ENCODE measurements around the gene PCSK6. TPM values are rescaled to one million over a fixed set of nuclear protein-coding genes. Genes with fewer than 3 reads are reported as not detected.

PCSK6 gene
- total RNA-seq, 2 experiments from 2014 or later, result 2.7 to 3.0 TPM

DNA sequence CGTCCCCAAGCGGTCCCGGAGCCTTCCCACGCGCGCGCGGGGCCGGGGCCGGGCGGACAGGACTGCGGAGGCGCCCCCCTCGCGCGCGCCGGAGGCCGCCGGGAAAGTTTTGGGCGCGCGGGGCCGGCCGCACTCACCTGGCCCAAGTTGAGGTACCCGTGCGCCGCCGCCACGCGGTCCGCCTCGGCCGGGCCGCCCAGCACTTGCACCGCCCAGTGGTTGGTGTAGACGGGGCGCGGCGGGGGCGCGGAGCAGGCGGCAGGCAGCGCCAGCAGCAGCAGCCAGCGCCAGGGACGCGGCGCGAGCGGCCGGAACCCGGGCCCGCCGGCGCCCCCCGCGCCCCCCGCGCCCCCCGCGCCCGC is 289 bp downstream of the PCSK6 start:
- Mint-ChIP-seq H3K4me3 (no peak overlapping the region), H3K27ac (no peak overlapping the region), H3K27me3 (peaks cover 37% of the 10 kb centered on the region), H3K9me3 (no peaks in the 10 kb centered on the region), H3K4me1 (ENCODE audit: low read depth) (peaks cover 2% of the 10 kb centered on the region), H3K36me3 (ENCODE audit: low read depth) (no peaks in the 10 kb centered on the region)
- DNase-seq (peak; percentile 49), ATAC-seq (peak; percentile 74)
- intact Hi-C loops (cut with micrococcal nuclease), result no loop called here
- POLR2A ChIA-PET, result no interaction called here
- CTCF ChIA-PET, result no interaction called here
- no peak for TF ChIP-seq CTCF (IDR thresholded peaks at IDR 0.05)

DNA sequence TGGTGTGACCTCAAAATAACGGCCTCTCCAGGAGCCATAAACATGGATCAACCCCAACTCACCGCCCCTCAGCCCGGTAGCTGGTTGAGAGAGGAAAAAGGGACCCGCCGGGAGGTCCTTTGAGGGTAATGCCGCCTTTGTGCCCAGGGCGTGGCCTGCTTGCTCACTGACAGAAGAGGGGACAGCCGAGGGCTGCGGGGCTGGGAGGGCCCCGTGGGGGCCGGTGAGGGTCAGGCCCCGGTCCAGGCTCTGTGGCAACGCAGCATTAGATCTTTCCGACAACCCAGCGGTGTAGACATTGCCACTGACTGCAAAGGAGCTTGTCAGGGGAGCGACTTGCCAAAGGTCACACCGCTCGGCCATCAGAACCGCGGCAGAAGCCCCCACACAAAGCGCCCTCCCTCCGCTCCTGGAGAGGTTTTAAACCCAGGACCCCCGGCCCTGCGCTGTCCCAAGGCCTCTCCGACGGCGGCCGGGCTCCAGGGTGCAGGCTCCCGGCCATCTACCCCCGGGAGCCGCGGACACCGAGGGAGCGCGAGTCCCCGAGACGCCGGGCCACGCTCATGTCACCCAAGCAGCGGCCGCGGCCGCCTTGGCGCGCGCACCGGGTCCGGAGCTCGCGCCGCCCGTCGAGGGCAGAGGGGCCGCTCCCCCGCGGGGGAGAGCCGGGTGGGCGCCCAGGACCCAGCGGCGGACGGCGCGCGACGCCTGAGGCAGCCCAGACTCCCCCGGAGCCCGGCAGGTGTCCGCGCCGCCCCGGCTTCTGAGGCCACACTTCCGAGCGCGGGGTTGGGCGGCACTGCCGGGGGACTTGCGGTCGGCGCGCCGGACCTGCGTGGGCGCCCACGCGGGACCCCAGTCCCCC is 975 bp downstream of the PCSK6 start:
- Mint-ChIP-seq H3K4me1 (ENCODE audit: low read depth) (peaks cover 2% of the 10 kb centered on the region), H3K36me3 (ENCODE audit: low read depth) (no peaks in the 10 kb centered on the region), H3K27me3 (peaks cover 39% of the 10 kb centered on the region), H3K9me3 (no peaks in the 10 kb centered on the region), H3K4me3 (peak overlapping the region; percentile 48), H3K27ac (no peak overlapping the region)
- DNase-seq (no peak), ATAC-seq (no peak)
- no peak for TF ChIP-seq CTCF (IDR thresholded peaks at IDR 0.05)
- POLR2A ChIA-PET, result no interaction called here
- intact Hi-C loops (cut with micrococcal nuclease), result no loop called here
- CTCF ChIA-PET, result no interaction called here

DNA sequence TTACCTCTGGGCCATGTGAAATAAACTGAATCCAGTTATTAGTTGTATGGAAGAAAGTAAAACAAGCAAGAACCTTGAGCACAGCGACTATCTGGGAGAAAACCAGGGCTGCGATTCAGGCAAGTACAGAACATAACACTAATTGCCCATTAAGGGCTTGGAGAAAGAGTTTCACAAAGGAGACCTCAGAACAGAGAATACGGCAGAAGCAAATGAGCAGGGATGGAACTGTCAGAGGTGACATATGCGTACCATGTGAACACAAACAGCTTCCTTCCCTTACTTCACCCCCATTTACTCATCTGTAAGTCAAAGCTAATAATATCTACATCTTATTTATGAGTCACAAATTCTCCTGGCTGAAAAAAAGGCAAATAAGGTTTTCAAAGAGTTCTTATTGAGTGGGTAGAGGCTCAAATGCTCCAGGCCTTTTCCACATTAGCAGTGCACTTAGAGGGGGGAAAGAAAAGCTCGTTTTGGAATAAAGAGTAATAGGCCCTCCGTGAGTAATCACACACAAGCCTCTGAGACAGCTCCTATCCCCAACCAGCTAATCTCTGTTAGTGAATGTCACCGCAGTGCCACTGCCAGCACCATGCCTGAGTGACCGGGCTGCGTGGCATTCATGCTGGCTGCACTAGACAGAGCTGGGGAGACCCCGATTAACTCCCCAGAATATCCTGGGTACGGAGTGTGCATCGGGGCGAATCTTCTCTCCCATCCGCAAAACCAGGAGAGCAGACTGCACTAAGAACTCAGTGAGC is 2.6 kb downstream of the PCSK6 start:
- Mint-ChIP-seq H3K36me3 (ENCODE audit: low read depth) (no peaks in the 10 kb centered on the region), H3K27ac (no peak overlapping the region), H3K9me3 (no peaks in the 10 kb centered on the region), H3K4me1 (ENCODE audit: low read depth) (peaks cover 2% of the 10 kb centered on the region), H3K4me3 (no peak overlapping the region), H3K27me3 (peaks cover 36% of the 10 kb centered on the region)
- no peak for ATAC-seq
- intact Hi-C loops (cut with micrococcal nuclease), result no loop called here
- ChIA-PET POLR2A (no interaction called here), CTCF (interaction anchor here (0.7 to 1.1 kb wide), 2 partner anchors 9 to 187 kb away, joined by 3 read pairs; no protein-coding TSS in a partner anchor)
- DNase-seq, result no peak
- TF ChIP-seq CTCF (IDR thresholded peaks at IDR 0.05), result no peak

GRCh38 chr15:101483462-101483861 is 6.0 kb downstream of the PCSK6 start:
- ATAC-seq (no peak), DNase-seq (no peak)
- no peaks in the 10 kb centered on the region for H3K4me1 Mint-ChIP-seq (ENCODE audit: low read depth)
- TF ChIP-seq CTCF (IDR thresholded peaks at IDR 0.05), result no peak
- CTCF ChIA-PET, result no interaction called here
- no peaks in the 10 kb centered on the region for H3K36me3 Mint-ChIP-seq (ENCODE audit: low read depth)
- POLR2A ChIA-PET, result no interaction called here
- peaks cover 25% of the 10 kb centered on the region for H3K27me3 Mint-ChIP-seq
- no peak overlapping the region for H3K27ac Mint-ChIP-seq
- intact Hi-C loops (cut with micrococcal nuclease), result no loop called here
- no peak overlapping the region for H3K4me3 Mint-ChIP-seq
- H3K9me3 Mint-ChIP-seq, result no peaks in the 10 kb centered on the region
